B cell (primary cell): ENCODE data around the gene CHST15. TPM values are rescaled to one million over a fixed set of nuclear protein-coding genes. Genes with fewer than 3 reads are reported as not detected.

Experiments used
- ATAC-seq: fragments of 200-7000 bp; cut with Tn5 transposase; one replicate; pipeline ENCODE4 v1.10.0; 2021; ENCODE audit warnings: low read depth, mild to moderate bottlenecking, moderate number of reproducible peaks, moderate library complexity
- CTCF ChIA-PET: fragments of 350-600 bp; sonication (Branson Sonifier 250); formaldehyde crosslinking; loops from one replicate; lab custom pipeline; 2021; ENCODE audit warnings: antibody characterized with exemption, inconsistent platforms; lab: Charles Lee
- POLR2A ChIA-PET: fragments of 350-600 bp; sonication (Branson Sonifier 250); formaldehyde crosslinking; loops from one replicate; lab custom pipeline; 2021; ENCODE audit warnings: antibody characterized with exemption; lab: Charles Lee
- DNase-seq: peaks from one replicate; pipeline ENCODE4 v3.0.0; 2013
- H2AFZ ChIP-seq: 2 replicates; pipeline ENCODE4 v1.6.1; 2012; ENCODE audit warnings: mild to moderate bottlenecking, low read depth, low read length; ENCODE audit not compliant: insufficient read depth, poor library complexity, severe bottlenecking
- H3K27ac ChIP-seq, 2 donors: 1 replicate in 1 of 2; 2 replicates in 1 of 2; pipeline ENCODE4 v1.5.1; 2012 to 2013; ENCODE audit warnings: low read length in 2 of 2, mild to moderate bottlenecking in 2 of 2, moderate library complexity in 1 of 2
- H3K27me3 ChIP-seq, 4 experiments: fragments of 200-600 bp in 1 of 4; sonication (generic) in 1 of 4; replicated peaks in 1 of 4; 1 replicate in 2 of 4; 2 replicates in 2 of 4; pipeline versions ENCODE4 v1.6.1 to v1.7.0; 2013 to 2016; ENCODE audit warnings: low read length in 3 of 4, mild to moderate bottlenecking in 2 of 4, mixed read lengths in 1 of 4, moderate library complexity in 1 of 4; ENCODE audit not compliant: insufficient read depth in 4 of 4, control insufficient read depth in 3 of 4; ENCODE audit errors: control extremely low read depth in 1 of 4
- H3K36me3 ChIP-seq, 2 experiments: replicated peaks in 1 of 2; 1 replicate in 1 of 2; 2 replicates in 1 of 2; pipeline versions ENCODE4 v1.6.1 to v1.7.1; 2013; ENCODE audit warnings: low read length in 1 of 2; ENCODE audit not compliant: insufficient read depth in 2 of 2, control insufficient read depth in 1 of 2; ENCODE audit errors: control extremely low read depth in 1 of 2, extremely low read depth in 1 of 2
- H3K4me1 ChIP-seq, 2 donors: fragments of 200-600 bp in 1 of 2; sonication (generic) in 1 of 2; 1 replicate in 1 of 2; 2 replicates in 1 of 2; pipeline versions ENCODE4 v1.5.1 to v1.6.1; 2013 to 2017; ENCODE audit warnings: low read length in 2 of 2; ENCODE audit not compliant: control insufficient read depth in 2 of 2, insufficient read depth in 2 of 2
- H3K4me2 ChIP-seq: replicated peaks from 2 replicates; pipeline ENCODE3; 2012; ENCODE audit warnings: mild to moderate bottlenecking, low read depth, low read length; ENCODE audit not compliant: poor library complexity, severe bottlenecking
- H3K4me3 ChIP-seq, 5 experiments: fragments of 200-600 bp in 1 of 5; sonication (generic) in 1 of 5; 1 replicate in 3 of 5; 2 replicates in 2 of 5; pipeline versions ENCODE4 v1.5.1 to v1.7.0; 2011 to 2016; ENCODE audit warnings: low read length in 4 of 5, mild to moderate bottlenecking in 4 of 5, low read depth in 2 of 5, control low read depth in 1 of 5, moderate library complexity in 1 of 5; ENCODE audit not compliant: insufficient read depth in 1 of 5; ENCODE audit errors: control extremely low read depth in 1 of 5, extremely low read depth in 1 of 5
- H3K79me2 ChIP-seq: fragments of 200-600 bp; sonication (generic); one replicate; pipeline ENCODE4 v1.6.0; 2016; ENCODE audit warnings: low read length; ENCODE audit not compliant: control insufficient read depth, insufficient read depth
- H3K9ac ChIP-seq: fragments of 200-600 bp; sonication (generic); 2 replicates; pipeline ENCODE4 v1.6.1; 2017; ENCODE audit warnings: mild to moderate bottlenecking, low read length, moderate library complexity
- H3K9me3 ChIP-seq, 3 donors: one replicate each; pipeline versions ENCODE4 v1.6.1 to v1.7.1; 2013; ENCODE audit warnings: low read length in 2 of 3; ENCODE audit not compliant: control insufficient read depth in 2 of 3, insufficient read depth in 1 of 3; ENCODE audit errors: control extremely low read depth in 1 of 3
- H4K20me1 ChIP-seq: 2 replicates; pipeline ENCODE4 v1.6.0; 2012; ENCODE audit warnings: mild to moderate bottlenecking, low read length; ENCODE audit not compliant: insufficient read depth, control insufficient read depth, poor library complexity, severe bottlenecking
- H3K27ac Mint-ChIP-seq: one replicate; pipeline ENCODE4 v1.8.0; 2021; ENCODE audit warnings: mixed read lengths
- H3K27me3 Mint-ChIP-seq: one replicate; pipeline ENCODE4 v1.8.0; 2021; ENCODE audit warnings: mixed read lengths
- H3K4me1 Mint-ChIP-seq: one replicate; pipeline ENCODE4 v1.8.0; 2021; ENCODE audit warnings: mixed read lengths
- H3K4me3 Mint-ChIP-seq: one replicate; pipeline ENCODE4 v1.8.0; 2021; ENCODE audit warnings: mixed read lengths
- H3K9me3 Mint-ChIP-seq: one replicate; pipeline ENCODE4 v1.8.0; 2022; ENCODE audit warnings: mixed read lengths; ENCODE audit not compliant: insufficient read depth
- EZH2 ChIP-seq: IDR thresholded peaks from 2 replicates; pipeline ENCODE4 v1.6.1; 2012; ENCODE audit warnings: borderline replicate concordance, low read depth, mild to moderate bottlenecking, moderate library complexity, low read length; ENCODE audit not compliant: insufficient read depth, poor library complexity, severe bottlenecking
- WGBS: methylation state at CpG from one replicate; pipeline ENCODE4 v1.1.5; 2013; ENCODE audit warnings: missing lambda C conversion rate; ENCODE audit not compliant: insufficient coverage; 5-methylcytosine and 5-hydroxymethylcytosine counted together
- intact Hi-C: fragments of 100-400 bp; cut with micrococcal nuclease; formaldehyde crosslinking; loops from one replicate; pipeline ENCODE4 v1.10.0; 2022
- polyA plus RNA-seq: library from polyadenylated mRNA; depleted of rRNA; stranded (reverse); fragments of >200 nt; gene quantifications from 2 replicates; pipeline ENCODE4 v1.2.3, GENCODE V29; 2012
- total RNA-seq, 2 donors: library from RNA; stranded (reverse); fragments of 120-200 nt in 1 of 2; gene quantifications; 1 replicate in 1 of 2; 2 replicates in 1 of 2; pipeline versions ENCODE4 v1.2.3 to v1.2.4, GENCODE V29; 2013 to 2022
- TF ChIP-seq, protein P1 (sequence below): fragments of 200-600 bp; IDR thresholded peaks from one replicate; pipeline ENCODE4 v1.8.0; 2022; ENCODE audit warnings: antibody characterized with exemption, mild to moderate bottlenecking

The CHST15 gene
- total and polyA plus RNA-seq, 2 donors (not counting 1 experiment from before 2014, with no cell fraction given): 17.9 to 75.4 TPM

DNA sequence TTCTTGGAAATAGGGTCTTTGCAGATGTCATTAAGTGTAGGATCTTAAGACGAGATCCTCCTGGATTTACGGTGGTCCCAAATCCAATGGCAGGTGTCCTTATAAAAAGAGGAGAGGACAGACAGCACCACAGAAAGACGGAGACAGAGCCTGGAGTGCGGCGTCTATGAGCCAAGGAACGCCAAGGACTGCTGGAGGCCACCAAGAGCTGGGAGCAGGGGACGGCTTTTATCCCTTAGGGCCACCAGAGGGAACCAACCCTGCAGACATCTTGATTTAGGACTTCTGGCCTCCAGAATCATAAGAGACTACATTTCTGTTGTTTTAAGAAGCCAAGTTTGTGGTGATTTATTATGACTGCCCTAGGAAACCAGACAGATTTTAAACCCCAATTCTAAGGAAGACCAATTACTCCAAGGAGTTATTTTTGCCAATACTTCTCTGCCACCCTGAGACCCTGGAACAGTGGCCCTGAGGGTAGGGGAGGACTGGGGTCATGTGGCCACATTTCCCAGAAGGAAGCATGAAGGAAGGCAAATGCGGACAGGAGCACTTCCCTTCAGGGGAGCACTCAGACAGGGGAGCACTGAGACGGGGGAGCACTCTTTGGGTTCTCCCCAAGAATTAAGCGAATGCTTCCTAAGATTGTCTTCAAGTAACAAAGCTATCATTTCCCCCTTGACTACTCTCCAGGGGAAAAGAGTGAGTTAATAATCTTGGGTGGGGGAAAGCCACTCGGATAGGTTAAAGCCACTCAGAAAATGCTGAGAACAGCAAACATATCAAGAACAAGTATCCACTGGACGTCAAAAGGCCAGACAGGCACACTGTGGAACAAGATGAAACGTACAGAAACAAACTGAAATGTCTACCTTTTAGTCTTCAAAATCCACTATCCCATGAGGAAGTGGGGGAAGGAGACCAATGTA is 67.5 kb downstream of the CHST15 start:
- Histone ChIP-seq H3K27ac (no peak overlapping the region), H3K79me2 (peaks cover 15% of the 10 kb centered on the region), H3K9me3 (no peaks in the 10 kb centered on the region), H3K4me2 (peak overlapping the region; percentile 37), H3K4me3 (no peak overlapping the region), H3K9ac (no peak overlapping the region), H3K36me3 (peaks cover 0 to 11% of the 10 kb centered on the region in 2 experiments), H4K20me1 (peaks cover 10% of the 10 kb centered on the region), H3K4me1 (peaks cover 12 to 15% of the 10 kb centered on the region in 2 donors), H3K27me3 (no peaks in the 10 kb centered on the region), H2AFZ (no peak overlapping the region)
- Mint-ChIP-seq H3K27ac (no peak overlapping the region), H3K9me3 (no peaks in the 10 kb centered on the region), H3K4me3 (no peak overlapping the region), H3K27me3 (no peaks in the 10 kb centered on the region), H3K4me1 (peaks cover 14% of the 10 kb centered on the region)
- peak; percentile 74 for ATAC-seq
- WGBS: 87% methylated on average over 10 of the region's 13 CpGs
- CTCF ChIA-PET: interaction anchor here (0.6 to 5.6 kb wide), 17 partner anchors 10 to 378 kb away, joined by 3 to 45 read pairs (median 4); partner anchors contain the start of gene CHST15
- POLR2A ChIA-PET: interaction anchor here (0.6 to 1.4 kb wide), 2 partner anchors 31 to 388 kb away, joined by 3 to 4 read pairs; no protein-coding TSS in a partner anchor
- peak; percentile 71 for DNase-seq
- intact Hi-C loops: loop anchor here (1.0 to 2.0 kb wide), 3 partner anchors 131 to 363 kb away; no protein-coding TSS in a partner anchor
- no peak for TF ChIP-seq EZH2
- TF ChIP-seq, protein P1, sequence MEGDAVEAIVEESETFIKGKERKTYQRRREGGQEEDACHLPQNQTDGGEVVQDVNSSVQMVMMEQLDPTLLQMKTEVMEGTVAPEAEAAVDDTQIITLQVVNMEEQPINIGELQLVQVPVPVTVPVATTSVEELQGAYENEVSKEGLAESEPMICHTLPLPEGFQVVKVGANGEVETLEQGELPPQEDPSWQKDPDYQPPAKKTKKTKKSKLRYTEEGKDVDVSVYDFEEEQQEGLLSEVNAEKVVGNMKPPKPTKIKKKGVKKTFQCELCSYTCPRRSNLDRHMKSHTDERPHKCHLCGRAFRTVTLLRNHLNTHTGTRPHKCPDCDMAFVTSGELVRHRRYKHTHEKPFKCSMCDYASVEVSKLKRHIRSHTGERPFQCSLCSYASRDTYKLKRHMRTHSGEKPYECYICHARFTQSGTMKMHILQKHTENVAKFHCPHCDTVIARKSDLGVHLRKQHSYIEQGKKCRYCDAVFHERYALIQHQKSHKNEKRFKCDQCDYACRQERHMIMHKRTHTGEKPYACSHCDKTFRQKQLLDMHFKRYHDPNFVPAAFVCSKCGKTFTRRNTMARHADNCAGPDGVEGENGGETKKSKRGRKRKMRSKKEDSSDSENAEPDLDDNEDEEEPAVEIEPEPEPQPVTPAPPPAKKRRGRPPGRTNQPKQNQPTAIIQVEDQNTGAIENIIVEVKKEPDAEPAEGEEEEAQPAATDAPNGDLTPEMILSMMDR: peak; percentile 67
